ENCODE measurements around the gene BTBD2. TPM values are rescaled to one million over a fixed set of nuclear protein-coding genes. Genes with fewer than 3 reads are reported as not detected.

Gene BTBD2
- total RNA-seq, 4 donors from 2014 or later = 52.8 to 137 (median 77.1) TPM

DNA sequence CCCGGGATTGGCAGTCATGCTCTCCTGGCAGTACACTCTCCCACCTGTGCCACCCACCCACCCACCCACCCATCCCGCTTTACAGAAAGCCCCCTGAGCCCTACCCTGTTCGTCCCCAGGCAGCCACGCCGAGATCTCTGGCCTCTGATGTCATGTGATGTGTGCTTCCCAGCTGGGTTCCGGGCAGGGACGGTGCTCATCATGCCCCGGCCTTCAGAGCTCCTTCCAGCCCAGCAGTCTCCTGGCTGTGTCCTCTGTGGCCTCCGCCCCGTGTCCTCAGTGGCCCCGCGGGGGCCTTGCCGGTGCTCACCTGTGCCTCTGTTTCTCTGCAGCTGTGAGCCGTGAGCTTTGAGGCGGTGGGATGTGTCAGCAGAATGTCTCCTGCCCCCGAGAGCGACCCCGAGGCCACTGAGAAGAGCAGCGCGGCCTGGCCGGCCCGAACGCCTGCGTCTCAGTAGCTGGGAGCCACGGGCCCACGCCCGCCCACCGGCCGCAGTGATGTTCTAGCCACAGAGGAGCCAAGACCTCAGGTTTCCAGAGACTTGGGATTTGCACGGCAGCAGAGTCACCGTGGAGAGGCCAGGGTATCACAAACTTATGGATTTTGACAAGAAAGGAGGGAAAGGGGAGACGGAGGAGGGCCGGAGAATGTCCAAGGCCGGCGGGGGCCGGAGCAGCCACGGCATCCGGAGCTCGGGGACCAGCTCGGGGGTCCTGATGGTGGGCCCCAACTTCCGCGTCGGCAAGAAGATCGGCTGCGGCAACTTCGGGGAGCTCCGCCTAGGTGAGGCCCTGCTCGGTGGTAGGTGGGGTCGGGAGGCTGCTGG lies 46.1 kb downstream of the BTBD2 start:
- Histone ChIP-seq H3K27ac (replicated peaks in 1 of 4) (no peak overlapping the region), H3K4me1 (peaks cover 0 to 7% (median 2%) of the 10 kb centered on the region in 4 donors), H3K27me3 (no peaks in the 10 kb centered on the region), H3K36me3 (peaks cover 10 to 36% (median 22%) of the 10 kb centered on the region in 4 donors), H3K9me3 (no peaks in the 10 kb centered on the region), H3K4me3 (no peak overlapping the region)
- WGBS = 88% methylated on average over 34 of the region's 49 CpGs
- intact Hi-C loops (cut with DNase I) = no loop called here
- TF ChIP-seq POLR2AphosphoS5 (IDR thresholded peaks at IDR 0.05) = no peak
- no peak for TF ChIP-seq EP300 (IDR thresholded peaks at IDR 0.05)
- TF ChIP-seq, protein P1, sequence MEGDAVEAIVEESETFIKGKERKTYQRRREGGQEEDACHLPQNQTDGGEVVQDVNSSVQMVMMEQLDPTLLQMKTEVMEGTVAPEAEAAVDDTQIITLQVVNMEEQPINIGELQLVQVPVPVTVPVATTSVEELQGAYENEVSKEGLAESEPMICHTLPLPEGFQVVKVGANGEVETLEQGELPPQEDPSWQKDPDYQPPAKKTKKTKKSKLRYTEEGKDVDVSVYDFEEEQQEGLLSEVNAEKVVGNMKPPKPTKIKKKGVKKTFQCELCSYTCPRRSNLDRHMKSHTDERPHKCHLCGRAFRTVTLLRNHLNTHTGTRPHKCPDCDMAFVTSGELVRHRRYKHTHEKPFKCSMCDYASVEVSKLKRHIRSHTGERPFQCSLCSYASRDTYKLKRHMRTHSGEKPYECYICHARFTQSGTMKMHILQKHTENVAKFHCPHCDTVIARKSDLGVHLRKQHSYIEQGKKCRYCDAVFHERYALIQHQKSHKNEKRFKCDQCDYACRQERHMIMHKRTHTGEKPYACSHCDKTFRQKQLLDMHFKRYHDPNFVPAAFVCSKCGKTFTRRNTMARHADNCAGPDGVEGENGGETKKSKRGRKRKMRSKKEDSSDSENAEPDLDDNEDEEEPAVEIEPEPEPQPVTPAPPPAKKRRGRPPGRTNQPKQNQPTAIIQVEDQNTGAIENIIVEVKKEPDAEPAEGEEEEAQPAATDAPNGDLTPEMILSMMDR (IDR thresholded peaks at IDR 0.05) = no peak
- TF ChIP-seq POLR2A (IDR thresholded peaks at IDR 0.05; ENCODE audit: low read depth) = no peak
- no peak for DNase-seq (ENCODE audit: extremely low spot score)

DNA sequence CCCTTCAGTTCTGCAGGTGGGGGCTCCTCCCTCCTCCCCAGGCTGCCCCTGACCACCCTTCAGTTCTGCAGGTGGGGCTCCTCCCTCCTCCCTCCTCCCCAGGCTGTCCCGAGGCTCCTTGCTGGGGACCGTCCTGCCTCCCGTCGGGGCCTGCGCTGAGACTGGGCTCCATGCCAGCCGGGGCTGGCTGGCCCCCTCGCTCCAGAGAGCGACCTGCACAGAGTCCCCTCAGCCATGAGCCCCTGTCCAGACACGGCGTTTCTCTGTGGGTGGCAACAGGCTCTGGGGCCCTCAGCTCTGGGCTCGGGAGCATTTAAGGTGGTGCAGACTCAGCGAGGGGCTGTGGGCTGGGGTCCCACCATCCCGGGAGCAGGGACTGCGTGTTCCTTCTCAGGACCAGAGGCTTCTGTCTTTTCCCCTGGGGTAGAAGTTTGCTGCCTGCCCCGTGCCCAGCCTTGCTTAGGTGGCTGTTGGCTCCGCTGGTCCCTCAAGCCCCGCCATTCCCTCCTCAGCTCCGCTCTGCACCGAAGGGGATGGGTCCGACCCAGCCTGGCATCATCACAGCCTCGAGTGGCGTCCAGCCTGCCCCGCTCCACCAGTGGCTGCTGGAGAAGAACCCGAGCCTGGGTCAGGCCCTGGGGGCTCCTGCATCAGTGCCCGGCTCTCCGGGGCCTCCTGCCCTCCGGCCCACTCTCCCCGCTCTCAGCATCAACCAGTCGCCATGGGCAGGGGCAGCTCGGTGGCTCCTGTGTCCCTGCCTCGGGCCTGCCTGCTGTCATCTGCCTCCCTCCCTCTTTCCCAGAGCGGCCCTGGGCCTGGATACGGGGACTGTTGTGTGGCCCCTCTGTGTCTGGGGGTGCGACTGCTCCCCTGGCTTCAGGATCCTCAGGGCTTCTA lies 47.0 kb downstream of the BTBD2 start:
- Histone ChIP-seq H3K9me3 (no peaks in the 10 kb centered on the region), H3K4me3 (no peak overlapping the region), H3K4me1 (peaks cover 0 to 7% (median 2%) of the 10 kb centered on the region in 4 donors), H3K27me3 (no peaks in the 10 kb centered on the region), H3K36me3 (peaks cover 10 to 36% (median 21%) of the 10 kb centered on the region in 4 donors), H3K27ac (replicated peaks in 1 of 4) (no peak overlapping the region)
- DNase-seq (ENCODE audit: extremely low spot score) = no peak
- TF ChIP-seq EP300 (IDR thresholded peaks at IDR 0.05) (no peak), POLR2A (IDR thresholded peaks at IDR 0.05; ENCODE audit: low read depth) (no peak)
- TF ChIP-seq, protein P1 (IDR thresholded peaks at IDR 0.05) = no peak
- intact Hi-C loops (cut with DNase I) = no loop called here
- 44% methylated on average over 18 of the region's 34 CpGs for WGBS

DNA sequence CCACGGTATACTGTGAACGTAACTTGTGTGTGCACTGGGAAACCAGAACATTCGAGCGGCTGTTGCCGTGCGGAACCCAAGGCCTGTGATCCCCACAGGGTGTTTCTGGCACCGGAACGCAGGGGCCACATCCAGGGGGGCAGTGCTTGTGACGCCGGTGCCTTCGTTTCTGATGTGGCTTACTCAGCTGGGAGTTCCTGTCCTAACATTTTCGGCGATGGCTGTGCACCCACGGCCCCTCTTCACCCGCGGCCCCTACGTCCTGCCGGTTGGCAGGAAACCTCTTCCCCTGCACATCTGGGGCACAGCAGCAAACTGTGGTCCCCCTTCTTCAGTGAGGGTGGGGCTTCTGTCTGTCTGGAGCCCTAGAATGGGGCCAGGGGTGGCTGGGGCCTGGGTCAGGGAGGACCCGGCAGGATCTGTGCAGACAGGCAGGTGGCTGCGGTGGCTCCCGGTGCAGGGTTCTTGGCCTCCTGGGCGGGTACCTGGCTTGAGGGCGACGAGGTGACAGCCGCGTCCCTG lies 48.4 kb downstream of the BTBD2 start:
- TF ChIP-seq, protein P1 (IDR thresholded peaks at IDR 0.05) = no peak
- TF ChIP-seq POLR2A (IDR thresholded peaks at IDR 0.05; ENCODE audit: low read depth) = no peak
- no peak for TF ChIP-seq POLR2AphosphoS5 (IDR thresholded peaks at IDR 0.05)
- TF ChIP-seq EP300 (IDR thresholded peaks at IDR 0.05) = no peak
- intact Hi-C loops (cut with DNase I) = no loop called here
- WGBS = 88% methylated on average over 13 of the region's 26 CpGs
- Histone ChIP-seq H3K9me3 (no peaks in the 10 kb centered on the region), H3K36me3 (peaks cover 10 to 42% (median 26%) of the 10 kb centered on the region in 4 donors), H3K4me1 (peaks cover 0 to 7% (median 2%) of the 10 kb centered on the region in 4 donors), H3K4me3 (no peak overlapping the region), H3K27me3 (no peaks in the 10 kb centered on the region), H3K27ac (replicated peaks in 1 of 4) (no peak overlapping the region)
- DNase-seq (ENCODE audit: extremely low spot score) = no peak

DNA sequence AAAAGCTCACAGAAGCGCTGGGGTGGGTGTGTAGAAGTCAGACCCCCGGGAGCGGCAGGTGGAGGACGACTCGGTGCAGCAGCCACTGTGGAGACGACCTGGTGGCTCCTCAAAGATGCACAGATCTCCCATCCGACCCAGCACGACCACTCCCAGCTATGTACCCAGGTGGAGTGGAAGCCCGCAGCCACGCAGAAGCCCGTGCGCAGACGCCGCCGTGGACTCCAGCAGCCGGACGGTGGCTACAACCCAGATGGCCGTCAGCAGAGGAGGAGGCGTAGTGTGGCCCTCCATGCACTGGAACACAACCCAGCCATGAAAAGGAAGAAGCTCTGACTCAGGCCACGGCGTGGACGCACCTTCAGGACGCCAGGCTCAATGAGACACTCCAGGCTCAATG lies 52.8 kb downstream of the BTBD2 start:
- H3K4me1 ChIP-seq = peaks cover 0 to 4% (median 2%) of the 10 kb centered on the region in 4 donors
- H3K36me3 ChIP-seq = peaks cover 0 to 26% (median 10%) of the 10 kb centered on the region in 4 donors
- DNase-seq (ENCODE audit: extremely low spot score) = no peak
- H3K27ac ChIP-seq (replicated peaks in 1 of 4) = no peak overlapping the region
- TF ChIP-seq POLR2A (IDR thresholded peaks at IDR 0.05; ENCODE audit: low read depth) (no peak), POLR2AphosphoS5 (IDR thresholded peaks at IDR 0.05) (no peak), EP300 (IDR thresholded peaks at IDR 0.05) (no peak)
- TF ChIP-seq, protein P1 (IDR thresholded peaks at IDR 0.05) = no peak
- H3K4me3 ChIP-seq = no peak overlapping the region
- H3K27me3 ChIP-seq = no peaks in the 10 kb centered on the region
- intact Hi-C loops (cut with DNase I) = no loop called here
- no peaks in the 10 kb centered on the region for H3K9me3 ChIP-seq
- 89% methylated on average over 10 of the region's 23 CpGs for WGBS

Measured in esophagus muscularis mucosa (tissue), 4 donors.